IMR-90 (cell line): ENCODE measurements around the gene CCDC181. TPM values are rescaled to one million over a fixed set of nuclear protein-coding genes. Genes with fewer than 3 reads are reported as not detected.

ENCODE experiments used
- ATAC-seq: fragments of 200-7000 bp; cut with Tn5 transposase; 2 replicates; pipeline ENCODE4 v1.9.1; 2020; ENCODE audit warnings: low read depth, mild to moderate bottlenecking, moderate library complexity
- BruUV-seq: library from RNA; stranded (reverse); fragments of 400-500 nt; replicated peaks from 2 replicates; lab custom pipeline; 2021; lab: Mats Ljungman, UMichigan
- CTCF ChIA-PET: fragments of 300-600 bp; formaldehyde crosslinking; extraction: SDS; loops from one replicate; lab custom pipeline; 2021; ENCODE audit warnings: antibody characterized with exemption; lab: Yijun Ruan, JAX
- POLR2A ChIA-PET: fragments of 300-600 bp; sonication (Branson Sonifier 250); formaldehyde crosslinking; loops from one replicate; lab custom pipeline; 2022; ENCODE audit warnings: antibody characterized with exemption; ENCODE audit not compliant: unreplicated experiment; lab: Charles Lee
- DNase-seq: peaks from one replicate; pipeline ENCODE4 v3.0.0; 2013
- H2AFZ ChIP-seq: replicated peaks from 2 replicates; pipeline ENCODE3; 2013; ENCODE audit warnings: low read length, mild to moderate bottlenecking; ENCODE audit not compliant: poor library complexity
- H2AK5ac ChIP-seq: 2 replicates; pipeline ENCODE4 v1.6.1; 2013; ENCODE audit warnings: low read depth, low read length, inconsistent platforms
- H2AK9ac ChIP-seq: replicated peaks from 2 replicates; pipeline ENCODE3; 2013; ENCODE audit warnings: mild to moderate bottlenecking, low read depth, low read length, moderate library complexity; ENCODE audit not compliant: poor library complexity
- H2BK120ac ChIP-seq: 2 replicates; pipeline ENCODE4 v1.6.1; 2013; ENCODE audit warnings: low read depth, low read length, inconsistent platforms
- H2BK15ac ChIP-seq: 3 replicates; pipeline ENCODE4 v1.6.1; 2013; ENCODE audit warnings: low read depth, low read length, inconsistent platforms
- H2BK20ac ChIP-seq: 2 replicates; pipeline ENCODE4 v1.6.1; 2013; ENCODE audit warnings: low read depth, mild to moderate bottlenecking, inconsistent platforms, low read length, moderate library complexity
- H2BK5ac ChIP-seq: 2 replicates; pipeline ENCODE4 v1.6.1; 2013; ENCODE audit warnings: mild to moderate bottlenecking, low read depth, low read length, inconsistent platforms; ENCODE audit not compliant: poor library complexity, severe bottlenecking
- H3K14ac ChIP-seq: replicated peaks from 2 replicates; pipeline ENCODE4 v1.6.1; 2013; ENCODE audit warnings: low read depth, low read length, inconsistent platforms
- H3K18ac ChIP-seq: 2 replicates; pipeline ENCODE4 v1.6.1; 2013; ENCODE audit warnings: low read depth, low read length, control low read depth
- H3K23ac ChIP-seq: 2 replicates; pipeline ENCODE4 v1.6.1; 2013; ENCODE audit warnings: low read depth, low read length, inconsistent platforms
- H3K27ac ChIP-seq: 2 replicates; pipeline ENCODE4 v1.5.1; 2013; ENCODE audit warnings: mild to moderate bottlenecking, control low read depth, low read length; ENCODE audit not compliant: insufficient read depth
- H3K27me3 ChIP-seq: 2 replicates; pipeline ENCODE4 v1.6.1; 2013; ENCODE audit warnings: low read length; ENCODE audit not compliant: control insufficient read depth, insufficient read depth
- H3K36me3 ChIP-seq: 2 replicates; pipeline ENCODE4 v1.6.1; 2013; ENCODE audit warnings: low read length, mixed read lengths; ENCODE audit not compliant: control insufficient read depth, insufficient read depth
- H3K4ac ChIP-seq: 2 replicates; pipeline ENCODE4 v1.6.1; 2013; ENCODE audit warnings: low read depth, low read length, inconsistent platforms
- H3K4me1 ChIP-seq: 2 replicates; pipeline ENCODE4 v1.6.1; 2013; ENCODE audit warnings: low read length, mixed read lengths; ENCODE audit not compliant: control insufficient read depth, insufficient read depth
- H3K4me2 ChIP-seq: 2 replicates; pipeline ENCODE4 v1.6.1; 2013; ENCODE audit warnings: low read depth, mild to moderate bottlenecking, control low read depth, low read length, moderate library complexity
- H3K4me3 ChIP-seq: 2 replicates; pipeline ENCODE4 v1.5.1; 2013; ENCODE audit warnings: low read depth, mild to moderate bottlenecking, control low read depth, low read length, moderate library complexity; ENCODE audit not compliant: insufficient read depth
- H3K56ac ChIP-seq: 2 replicates; pipeline ENCODE4 v1.6.1; 2013; ENCODE audit warnings: low read length, inconsistent platforms; ENCODE audit not compliant: insufficient read depth; ENCODE audit errors: extremely low read depth
- H3K79me1 ChIP-seq, 2 experiments: 2 replicates each; pipeline ENCODE4 v1.6.1; 2013; ENCODE audit warnings: low read length in 2 of 2, inconsistent platforms in 1 of 2, low read depth in 1 of 2
- H3K9ac ChIP-seq: 2 replicates; pipeline ENCODE4 v1.6.1; 2013; ENCODE audit warnings: low read depth, low read length, control low read depth
- H3K9me1 ChIP-seq: 2 replicates; pipeline ENCODE4 v1.6.1; 2013; ENCODE audit warnings: low read length, inconsistent platforms; ENCODE audit not compliant: insufficient read depth
- H3K9me3 ChIP-seq: 2 replicates; pipeline ENCODE4 v1.6.1; 2013; ENCODE audit warnings: low read length; ENCODE audit not compliant: control insufficient read depth, insufficient read depth
- H4K20me1 ChIP-seq: 2 replicates; pipeline ENCODE4 v1.6.1; 2013; ENCODE audit warnings: low read length, inconsistent platforms; ENCODE audit not compliant: insufficient read depth
- H4K5ac ChIP-seq: 2 replicates; pipeline ENCODE4 v1.6.1; 2013; ENCODE audit warnings: mild to moderate bottlenecking, low read depth, low read length, control low read depth
- H4K8ac ChIP-seq, 2 experiments: 2 replicates each; pipeline ENCODE4 v1.6.1; 2013; ENCODE audit warnings: low read depth in 2 of 2, low read length in 2 of 2, control low read depth in 1 of 2, inconsistent platforms in 1 of 2
- H4K91ac ChIP-seq: 2 replicates; pipeline ENCODE4 v1.6.1; 2013; ENCODE audit warnings: low read depth, low read length, inconsistent platforms; ENCODE audit not compliant: insufficient read depth
- BHLHE40 ChIP-seq: fragments of 150-350 bp; IDR thresholded peaks from 2 replicates; pipeline ENCODE4 v1.6.1; 2016; ENCODE audit warnings: mild to moderate bottlenecking, low read depth, low read length
- CEBPB ChIP-seq: IDR thresholded peaks from 2 replicates; pipeline ENCODE4 v1.6.1; 2012; ENCODE audit warnings: low read depth, low read length, improper control_type of control experiment
- CHD1 ChIP-seq: IDR thresholded peaks from 2 replicates; pipeline ENCODE4 v1.6.1; 2012; ENCODE audit warnings: low read depth, low read length, improper control_type of control experiment
- ELK1 ChIP-seq: fragments of 150-350 bp; IDR thresholded peaks from 2 replicates; pipeline ENCODE4 v1.6.1; 2016; ENCODE audit warnings: low read depth, mild to moderate bottlenecking, low read length, moderate library complexity, borderline replicate concordance
- FOS ChIP-seq: fragments of 150-350 bp; IDR thresholded peaks from 2 replicates; pipeline ENCODE4 v1.6.1; 2016; ENCODE audit warnings: low read depth, low read length
- MAFK ChIP-seq: IDR thresholded peaks from 2 replicates; pipeline ENCODE4 v1.6.1; 2012; ENCODE audit warnings: low read depth, low read length, improper control_type of control experiment
- MAZ ChIP-seq: IDR thresholded peaks from 2 replicates; pipeline ENCODE4 v1.6.1; 2012; ENCODE audit warnings: low read depth, mild to moderate bottlenecking, low read length, improper control_type of control experiment, moderate library complexity, borderline replicate concordance
- NFE2L2 ChIP-seq: fragments of 150-350 bp; IDR thresholded peaks from 2 replicates; pipeline ENCODE4 v1.6.1; 2016; ENCODE audit warnings: low read depth, mild to moderate bottlenecking, low read length
- RCOR1 ChIP-seq: IDR thresholded peaks from 2 replicates; pipeline ENCODE4 v1.6.1; 2012; ENCODE audit warnings: mild to moderate bottlenecking, low read length, improper control_type of control experiment; ENCODE audit not compliant: insufficient replicate concordance
- RFX5 ChIP-seq: IDR thresholded peaks from 2 replicates; pipeline ENCODE4 v1.8.0; 2012; ENCODE audit warnings: low read depth, mild to moderate bottlenecking, low read length, moderate library complexity
- SMC3 ChIP-seq: fragments of 150-350 bp; IDR thresholded peaks from 2 replicates; pipeline ENCODE4 v1.6.1; 2016; ENCODE audit warnings: low read depth, mild to moderate bottlenecking, antibody characterized with exemption, low read length, moderate library complexity
- USF2 ChIP-seq: fragments of 150-350 bp; IDR thresholded peaks from 2 replicates; pipeline ENCODE4 v1.6.1; 2017; ENCODE audit warnings: mild to moderate bottlenecking, antibody characterized with exemption, low read length, low read depth
- WGBS, 2 experiments: methylation state at CpG; one replicate each; pipeline versions ENCODE4 v1.1.5 to v1.1.7; 2013; ENCODE audit warnings: missing lambda C conversion rate in 2 of 2; ENCODE audit not compliant: insufficient read length in 1 of 2; ENCODE audit errors: extremely low coverage in 2 of 2; 5-methylcytosine and 5-hydroxymethylcytosine counted together
- dilution Hi-C: fragments of 300-500 bp; cut with HindIII; formaldehyde crosslinking; loops from one replicate; pipeline ENCODE4 v1.14.3; 2018; ENCODE audit warnings: low sequenced_read_pairs; ENCODE audit not compliant: unreplicated experiment
- in situ Hi-C: fragments of 300-500 bp; cut with MboI; formaldehyde crosslinking; loops from 3 replicates; pipeline ENCODE4 v1.14.3; 2019; ENCODE audit warnings: low sequenced_read_pairs, inconsistent platforms, mixed read lengths
- intact Hi-C: fragments of 100-400 bp; cut with micrococcal nuclease; formaldehyde crosslinking; loops from 2 replicates; pipeline ENCODE4 v1.10.0; 2022
- polyA plus RNA-seq, 3 experiments: library from polyadenylated mRNA; depleted of rRNA; stranded (reverse); fragments of >200 nt; gene quantifications; 2 replicates each; pipeline ENCODE4 v1.2.3, GENCODE V29; 2012; ENCODE audit warnings: low replicate concordance in 1 of 3
- total RNA-seq: library from RNA; depleted of rRNA; stranded (reverse); fragments of >200 nt; gene quantifications from 2 replicates; pipeline ENCODE4 v1.2.3, GENCODE V29; 2012
- TF ChIP-seq, protein P1 (sequence below): conservative IDR thresholded peaks from 2 replicates; pipeline ENCODE4 v1.5.1; 2012; ENCODE audit warnings: mild to moderate bottlenecking, low read depth, low read length, improper control_type of control experiment

Gene CCDC181
- total and polyA plus RNA-seq, 2 of the 4 experiments (the other 2 are of a cell fraction) = 0.03 TPM; not detected in 1

GRCh38 chr1:169466259-169467230 lies 39.3 kb upstream of the CCDC181 start:
- H4K8ac ChIP-seq = no peak overlapping the region
- no peaks in the 10 kb centered on the region for H3K4me1 ChIP-seq
- H4K91ac ChIP-seq = no peak overlapping the region
- no peak overlapping the region for H2BK5ac ChIP-seq
- POLR2A ChIA-PET = no interaction called here
- no peak overlapping the region for H3K4me3 ChIP-seq
- H3K27ac ChIP-seq = no peak overlapping the region
- ATAC-seq (peak; percentile 66), DNase-seq (peak; percentile 52)
- no peak overlapping the region for H3K4me2 ChIP-seq
- H3K27me3 ChIP-seq = no peaks in the 10 kb centered on the region
- H3K79me1 ChIP-seq = 0 out of 4 replicates have a peak, but pooled peaks cover 0 to 3% of the 10 kb centered on the region in 2 experiments
- no peak overlapping the region for H4K5ac ChIP-seq
- intact Hi-C loops (loop anchor here (1.0 to 5.0 kb wide), 2 partner anchors 80 to 246 kb away; partner anchors contain the start of gene SELL), in situ Hi-C loops (no loop called here), dilution Hi-C loops (no loop called here)
- no TSS peak for BruUV-seq
- H2AK5ac ChIP-seq = no peak overlapping the region
- H2BK20ac ChIP-seq = no peak overlapping the region
- no peaks in the 10 kb centered on the region for H3K9me1 ChIP-seq
- no peak overlapping the region for H2BK15ac ChIP-seq
- CTCF ChIA-PET = interaction anchor here (0.6 to 1.5 kb wide), 4 partner anchors 22 to 1663 kb away, joined by 3 to 7 read pairs (median 4); no protein-coding TSS in a partner anchor
- H3K36me3 ChIP-seq = peaks cover 5% of the 10 kb centered on the region; the same call in 1 of the 2 replicates
- no peak overlapping the region for H3K4ac ChIP-seq
- no peak overlapping the region for H3K9ac ChIP-seq
- H3K9me3 ChIP-seq = no peaks in the 10 kb centered on the region
- H3K18ac ChIP-seq = no peak overlapping the region
- H3K14ac ChIP-seq = no peak overlapping the region
- H2AFZ ChIP-seq = no peak overlapping the region
- H4K20me1 ChIP-seq = no peaks in the 10 kb centered on the region
- H2AK9ac ChIP-seq = no peak overlapping the region
- no CpG with 5 or more reads among the region's 8 CpGs for WGBS, 2 experiments
- no peak overlapping the region for H2BK120ac ChIP-seq
- no peak overlapping the region for H3K23ac ChIP-seq
- no peak overlapping the region for H3K56ac ChIP-seq
- TF ChIP-seq MAFK = no peak
- no peak for TF ChIP-seq FOS
- TF ChIP-seq ELK1 = no peak
- TF ChIP-seq USF2 = no peak
- TF ChIP-seq RFX5 = no peak
- TF ChIP-seq RCOR1 = no peak
- no peak for TF ChIP-seq CHD1
- TF ChIP-seq, protein P1, sequence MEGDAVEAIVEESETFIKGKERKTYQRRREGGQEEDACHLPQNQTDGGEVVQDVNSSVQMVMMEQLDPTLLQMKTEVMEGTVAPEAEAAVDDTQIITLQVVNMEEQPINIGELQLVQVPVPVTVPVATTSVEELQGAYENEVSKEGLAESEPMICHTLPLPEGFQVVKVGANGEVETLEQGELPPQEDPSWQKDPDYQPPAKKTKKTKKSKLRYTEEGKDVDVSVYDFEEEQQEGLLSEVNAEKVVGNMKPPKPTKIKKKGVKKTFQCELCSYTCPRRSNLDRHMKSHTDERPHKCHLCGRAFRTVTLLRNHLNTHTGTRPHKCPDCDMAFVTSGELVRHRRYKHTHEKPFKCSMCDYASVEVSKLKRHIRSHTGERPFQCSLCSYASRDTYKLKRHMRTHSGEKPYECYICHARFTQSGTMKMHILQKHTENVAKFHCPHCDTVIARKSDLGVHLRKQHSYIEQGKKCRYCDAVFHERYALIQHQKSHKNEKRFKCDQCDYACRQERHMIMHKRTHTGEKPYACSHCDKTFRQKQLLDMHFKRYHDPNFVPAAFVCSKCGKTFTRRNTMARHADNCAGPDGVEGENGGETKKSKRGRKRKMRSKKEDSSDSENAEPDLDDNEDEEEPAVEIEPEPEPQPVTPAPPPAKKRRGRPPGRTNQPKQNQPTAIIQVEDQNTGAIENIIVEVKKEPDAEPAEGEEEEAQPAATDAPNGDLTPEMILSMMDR = peak; percentile 50
- TF ChIP-seq MAZ = no peak
- TF ChIP-seq CEBPB = no peak
- TF ChIP-seq NFE2L2 = no peak
- no peak for TF ChIP-seq BHLHE40
- TF ChIP-seq SMC3 = peak; percentile 40; the same call in 1 of the 2 replicates
